Omental fat pad (tissue), 4 donors: ENCODE data around the gene HASPIN. TPM values are rescaled to one million over a fixed set of nuclear protein-coding genes. Genes with fewer than 3 reads are reported as not detected.

Experiments used
- ATAC-seq: fragments of 150-250 bp; one replicate; pipeline ENCODE4 v1.9.1; 2016; ENCODE audit warnings: mild to moderate bottlenecking, moderate library complexity; ENCODE audit not compliant: low FRiP score
- DNase-seq: peaks from one replicate; pipeline ENCODE4 v3.0.0-alpha.2; 2019; ENCODE audit warnings: low spot score
- total RNA-seq, 4 donors: library from RNA; depleted of rRNA; stranded (reverse); fragments of >200 nt; gene quantifications; one replicate each; pipeline ENCODE4 v1.1.0, GENCODE V29; 2016
- TF ChIP-seq, protein P1 (sequence below), 3 donors: fragments of 450-650 bp; IDR thresholded peaks; one replicate each; pipeline ENCODE4 v1.5.1; 2016 to 2017; ENCODE audit warnings: antibody characterized with exemption in 3 of 3, mild to moderate bottlenecking in 3 of 3, moderate library complexity in 2 of 3

Gene HASPIN
- total RNA-seq, 4 donors from 2014 or later: 0.19 to 0.69 (median 0.24) TPM; not detected in 1

- ATAC-seq: no peak
- TF ChIP-seq, protein P1, sequence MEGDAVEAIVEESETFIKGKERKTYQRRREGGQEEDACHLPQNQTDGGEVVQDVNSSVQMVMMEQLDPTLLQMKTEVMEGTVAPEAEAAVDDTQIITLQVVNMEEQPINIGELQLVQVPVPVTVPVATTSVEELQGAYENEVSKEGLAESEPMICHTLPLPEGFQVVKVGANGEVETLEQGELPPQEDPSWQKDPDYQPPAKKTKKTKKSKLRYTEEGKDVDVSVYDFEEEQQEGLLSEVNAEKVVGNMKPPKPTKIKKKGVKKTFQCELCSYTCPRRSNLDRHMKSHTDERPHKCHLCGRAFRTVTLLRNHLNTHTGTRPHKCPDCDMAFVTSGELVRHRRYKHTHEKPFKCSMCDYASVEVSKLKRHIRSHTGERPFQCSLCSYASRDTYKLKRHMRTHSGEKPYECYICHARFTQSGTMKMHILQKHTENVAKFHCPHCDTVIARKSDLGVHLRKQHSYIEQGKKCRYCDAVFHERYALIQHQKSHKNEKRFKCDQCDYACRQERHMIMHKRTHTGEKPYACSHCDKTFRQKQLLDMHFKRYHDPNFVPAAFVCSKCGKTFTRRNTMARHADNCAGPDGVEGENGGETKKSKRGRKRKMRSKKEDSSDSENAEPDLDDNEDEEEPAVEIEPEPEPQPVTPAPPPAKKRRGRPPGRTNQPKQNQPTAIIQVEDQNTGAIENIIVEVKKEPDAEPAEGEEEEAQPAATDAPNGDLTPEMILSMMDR (IDR thresholded peaks at IDR 0.05): no peak
- DNase-seq: no peak
Measured at GRCh38 chr17:3708366-3708765, 15.3 kb upstream of the HASPIN start.

DNA sequence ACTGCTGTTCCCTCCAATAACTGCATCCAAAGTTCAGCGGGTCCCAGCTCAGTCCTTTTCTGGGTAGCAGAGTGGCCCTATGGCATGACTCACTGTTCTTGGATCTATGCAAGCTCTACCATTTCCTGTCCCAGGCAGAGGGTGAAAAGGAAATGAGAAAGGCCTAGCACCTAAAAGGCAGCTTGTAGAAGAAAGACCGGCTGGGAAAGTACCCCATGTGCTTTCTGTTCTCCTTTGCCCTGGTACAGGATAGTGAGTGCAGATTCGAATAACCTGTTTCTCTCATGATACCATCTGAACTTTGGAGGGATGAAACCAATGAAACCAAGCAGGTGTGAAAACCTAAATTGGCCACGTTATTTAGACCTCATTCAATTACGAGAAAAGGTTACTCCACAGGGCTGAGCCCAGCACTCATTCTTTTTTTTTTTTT is 12.7 kb upstream of the HASPIN start:
- DNase-seq (no peak), ATAC-seq (no peak)
- TF ChIP-seq, protein P1 (IDR thresholded peaks at IDR 0.05): no peak

DNA sequence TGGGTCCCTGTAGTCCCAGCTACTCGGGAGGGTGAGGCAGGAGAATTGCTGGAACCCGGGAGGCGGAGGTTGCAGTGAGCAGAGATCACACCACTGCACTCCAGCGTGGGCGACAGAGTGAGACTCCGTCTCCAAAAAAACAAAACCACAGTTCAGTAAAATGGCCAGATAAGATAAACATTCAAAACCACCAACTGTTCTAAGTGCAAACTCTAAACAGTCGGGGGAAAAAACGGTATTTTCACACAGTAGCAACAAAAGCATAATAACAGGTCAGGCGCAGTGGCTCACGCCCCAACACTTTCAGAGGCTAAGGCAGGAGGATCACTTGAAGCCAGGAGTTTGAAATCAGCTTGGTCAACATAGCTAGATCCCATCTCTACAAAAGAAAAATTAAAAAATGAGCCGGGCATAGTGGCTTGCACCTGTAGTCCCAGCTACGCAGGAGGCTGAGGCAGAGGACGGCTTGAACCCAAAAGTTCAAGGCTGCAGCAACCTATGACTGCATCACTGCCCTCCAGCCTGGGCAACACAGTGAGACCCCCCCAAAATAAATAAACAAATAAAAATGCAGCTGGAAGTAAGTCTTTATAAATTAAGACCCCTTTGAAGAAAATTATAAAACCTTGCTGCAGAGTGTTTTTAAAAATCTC is 10.8 kb upstream of the HASPIN start:
- no peak for DNase-seq
- no peak for ATAC-seq
- TF ChIP-seq, protein P1 (IDR thresholded peaks at IDR 0.05): no peak

GRCh38 chr17:3715296-3715695 is 8.4 kb upstream of the HASPIN start:
- TF ChIP-seq, protein P1 (IDR thresholded peaks at IDR 0.05): no peak
- ATAC-seq (no peak), DNase-seq (no peak)

- DNase-seq: no peak
- TF ChIP-seq, protein P1 (IDR thresholded peaks at IDR 0.05): no peak
- ATAC-seq: no peak
Measured at GRCh38 chr17:3718201-3718600, 5.5 kb upstream of the HASPIN start.

GRCh38 chr17:3719265-3719664 is 4.4 kb upstream of the HASPIN start:
- no peak for ATAC-seq

GRCh38 chr17:3722716-3723115 is 987 bp upstream of the HASPIN start:
- TF ChIP-seq, protein P1 (IDR thresholded peaks at IDR 0.05): no peak
- ATAC-seq (no peak), DNase-seq (no peak)

More at GRCh38 chr17:3719265-3719664, 4.4 kb upstream of the HASPIN start:
- TF ChIP-seq, protein P1 (IDR thresholded peaks at IDR 0.05): no peak
- no peak for DNase-seq
